Dendritic cell treated with granulocyte-macrophage colony-stimulating factor and Interleukin-4, amounts not matched to agents 40 ng/mL and 50 ng/mL, for 4 days (primary cell): ENCODE data around the gene FGD3.
A peak's percentile ranks its signal among the peaks of the same experiment; 100 is the strongest.

ENCODE experiments used
- H3K27ac Mint-ChIP-seq: one replicate; pipeline ENCODE4 v1.8.0; 2022; ENCODE audit warnings: mild to moderate bottlenecking, mixed read lengths
- H3K27me3 Mint-ChIP-seq: one replicate; pipeline ENCODE4 v1.8.0; 2022; ENCODE audit warnings: mild to moderate bottlenecking, mixed read lengths
- H3K36me3 Mint-ChIP-seq: one replicate; pipeline ENCODE4 v1.8.0; 2022; ENCODE audit warnings: low read depth, mixed read lengths
- H3K4me1 Mint-ChIP-seq: one replicate; pipeline ENCODE4 v1.8.0; 2022; ENCODE audit warnings: low read depth, mixed read lengths
- H3K4me3 Mint-ChIP-seq: one replicate; pipeline ENCODE4 v1.8.0; 2022; ENCODE audit warnings: mild to moderate bottlenecking, moderate library complexity, mixed read lengths
- H3K9me3 Mint-ChIP-seq: one replicate; pipeline ENCODE4 v1.8.0; 2022; ENCODE audit warnings: mixed read lengths
- intact Hi-C: fragments of 100-400 bp; cut with micrococcal nuclease; formaldehyde crosslinking; loops from one replicate; pipeline ENCODE4 v1.15.0; 2022

FGD3 gene

DNA sequence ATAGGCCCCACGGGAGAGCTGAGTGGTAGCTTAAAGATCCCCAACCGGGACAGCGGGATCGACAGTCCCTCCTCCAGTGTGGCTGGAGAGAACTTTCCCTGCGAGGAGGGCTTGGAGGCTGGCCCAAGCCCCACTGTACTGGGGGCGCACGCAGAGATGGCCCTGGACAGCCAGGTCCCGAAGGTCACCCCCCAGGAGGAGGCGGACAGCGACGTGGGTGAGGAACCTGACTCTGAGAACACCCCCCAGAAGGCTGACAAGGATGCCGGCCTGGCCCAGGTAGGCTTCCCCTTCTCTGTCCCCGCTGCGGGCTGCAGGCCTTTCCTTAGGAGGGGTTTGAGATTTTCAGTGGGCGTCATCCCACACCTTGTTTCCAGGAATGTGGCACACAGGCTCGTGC lies 29.1 kb downstream of the FGD3 start:
- Mint-ChIP-seq H3K27me3 (no peaks in the 10 kb centered on the region), H3K4me3 (no peak overlapping the region), H3K4me1 (peaks cover 91% of the 10 kb centered on the region), H3K36me3 (peaks cover 70% of the 10 kb centered on the region), H3K9me3 (no peaks in the 10 kb centered on the region), H3K27ac (no peak overlapping the region)
- intact Hi-C loops: no loop called here

GRCh38 chr9:92977279-92977678 lies 30.0 kb downstream of the FGD3 start:
- Mint-ChIP-seq H3K36me3 (peaks cover 78% of the 10 kb centered on the region), H3K4me3 (no peak overlapping the region), H3K27me3 (no peaks in the 10 kb centered on the region), H3K4me1 (peaks cover 91% of the 10 kb centered on the region), H3K27ac (no peak overlapping the region), H3K9me3 (no peaks in the 10 kb centered on the region)
- intact Hi-C loops: no loop called here

GRCh38 chr9:92978345-92978875 lies 31.1 kb downstream of the FGD3 start:
- Mint-ChIP-seq H3K36me3 (peaks cover 85% of the 10 kb centered on the region), H3K27me3 (no peaks in the 10 kb centered on the region), H3K4me1 (peaks cover 80% of the 10 kb centered on the region), H3K4me3 (no peak overlapping the region), H3K27ac (no peak overlapping the region), H3K9me3 (peaks cover 1% of the 10 kb centered on the region)
- intact Hi-C loops: no loop called here

DNA sequence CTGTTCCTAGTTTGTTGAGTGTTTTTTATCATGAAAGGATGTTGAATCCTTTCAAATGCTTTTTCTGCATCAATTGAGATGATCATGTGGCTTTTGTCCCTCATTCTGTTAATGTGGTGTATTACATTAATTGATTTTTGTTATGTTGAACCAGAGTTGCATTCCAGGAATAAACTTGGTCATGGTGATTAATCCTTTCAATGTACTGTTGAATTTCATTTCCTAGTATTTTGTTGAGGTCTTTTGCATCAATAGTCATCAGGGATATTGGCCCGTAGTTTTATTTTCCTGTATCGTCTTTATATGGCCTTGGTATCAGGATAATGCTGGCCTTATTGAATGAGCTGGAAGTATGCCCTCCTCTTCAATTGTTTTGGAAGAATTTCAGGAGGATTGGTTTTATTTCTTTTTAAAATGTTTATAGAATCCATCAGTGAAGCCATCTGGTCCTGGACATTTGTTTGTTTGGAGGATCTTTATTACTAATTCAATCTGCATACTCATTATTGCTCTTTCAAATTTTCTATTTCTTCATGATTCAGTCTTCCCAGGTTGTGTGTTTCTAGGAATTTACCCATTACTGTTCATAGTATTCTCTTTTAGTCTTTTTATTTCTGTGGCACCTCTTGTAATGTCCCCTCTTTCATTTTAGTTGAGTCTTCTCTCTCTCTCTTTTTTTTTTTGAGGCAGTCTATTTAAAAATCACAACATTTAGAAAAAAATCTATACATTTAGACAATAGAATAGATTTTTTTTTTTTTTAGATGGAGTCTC lies 32.1 kb downstream of the FGD3 start:
- Mint-ChIP-seq H3K4me3 (no peak overlapping the region), H3K9me3 (peaks cover 8% of the 10 kb centered on the region), H3K36me3 (peaks cover 85% of the 10 kb centered on the region), H3K27ac (no peak overlapping the region), H3K27me3 (no peaks in the 10 kb centered on the region), H3K4me1 (peaks cover 69% of the 10 kb centered on the region)
- intact Hi-C loops: no loop called here

- H3K4me3 Mint-ChIP-seq: no peak overlapping the region
- H3K27ac Mint-ChIP-seq: no peak overlapping the region
- H3K4me1 Mint-ChIP-seq: peaks cover 64% of the 10 kb centered on the region
- intact Hi-C loops: no loop called here
- peaks cover 8% of the 10 kb centered on the region for H3K9me3 Mint-ChIP-seq
- peaks cover 80% of the 10 kb centered on the region for H3K36me3 Mint-ChIP-seq
- H3K27me3 Mint-ChIP-seq: no peaks in the 10 kb centered on the region
Measured at GRCh38 chr9:92980085-92980745, 32.9 kb downstream of the FGD3 start.

- H3K4me3 Mint-ChIP-seq: no peak overlapping the region
- peaks cover 8% of the 10 kb centered on the region for H3K9me3 Mint-ChIP-seq
- no peaks in the 10 kb centered on the region for H3K27me3 Mint-ChIP-seq
- H3K4me1 Mint-ChIP-seq: peaks cover 58% of the 10 kb centered on the region
- peaks cover 79% of the 10 kb centered on the region for H3K36me3 Mint-ChIP-seq
- intact Hi-C loops: no loop called here
- H3K27ac Mint-ChIP-seq: no peak overlapping the region
Measured at GRCh38 chr9:92982130-92982529, 34.8 kb downstream of the FGD3 start.

DNA sequence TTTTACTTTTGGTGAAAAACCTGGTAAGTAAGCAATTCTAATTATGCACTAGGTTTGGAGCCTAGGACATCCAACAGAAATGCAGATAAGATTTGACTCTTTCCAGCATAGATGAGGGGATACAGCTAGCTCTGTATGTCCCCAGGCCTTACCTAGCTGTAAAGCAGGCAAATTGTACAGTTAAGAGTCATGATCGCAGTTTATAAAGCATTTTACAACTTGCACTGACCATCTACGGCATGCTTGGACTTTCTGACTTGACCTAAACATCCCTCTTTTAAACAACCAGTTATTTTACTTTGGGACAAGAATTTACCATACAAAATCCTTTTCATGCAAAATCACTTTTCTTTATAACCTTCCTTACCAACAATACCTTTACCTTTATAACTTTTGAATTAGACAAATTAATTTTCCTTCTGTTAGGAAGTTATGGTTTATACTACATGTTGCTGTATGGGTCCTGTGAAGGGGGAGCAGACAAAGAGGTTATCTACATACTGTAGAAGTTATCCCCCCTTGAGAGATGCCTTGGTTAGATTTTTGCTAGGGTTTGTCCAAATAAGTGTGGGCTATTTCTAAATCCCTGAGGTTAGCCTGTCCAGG lies 36.8 kb downstream of the FGD3 start:
- Mint-ChIP-seq H3K4me1 (peaks cover 57% of the 10 kb centered on the region), H3K27me3 (no peaks in the 10 kb centered on the region), H3K27ac (peak overlapping the region; percentile 17), H3K36me3 (peaks cover 91% of the 10 kb centered on the region), H3K9me3 (peaks cover 8% of the 10 kb centered on the region), H3K4me3 (no peak overlapping the region)
- intact Hi-C loops: no loop called here

DNA sequence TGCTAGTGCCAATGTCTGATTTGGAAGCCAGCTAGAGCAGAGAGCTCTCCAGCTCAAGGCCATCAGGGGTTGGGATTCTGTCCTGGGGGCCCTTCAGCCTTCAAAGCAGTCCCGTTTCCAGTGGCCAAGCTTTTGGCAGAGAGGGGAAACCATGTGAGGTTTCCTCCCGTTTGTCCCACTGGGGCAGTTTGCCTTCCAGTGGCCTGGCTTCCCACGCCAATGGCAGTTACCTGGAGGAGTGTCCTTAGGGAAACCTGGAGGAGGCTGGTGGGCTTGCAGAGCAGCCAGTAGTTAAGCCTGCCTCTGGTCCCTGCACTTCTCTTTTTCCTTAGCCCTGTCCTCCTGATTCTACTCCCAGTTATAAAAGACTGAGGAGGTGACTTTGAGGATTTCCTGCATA lies 37.7 kb downstream of the FGD3 start:
- no peak overlapping the region for H3K4me3 Mint-ChIP-seq
- H3K4me1 Mint-ChIP-seq: peaks cover 57% of the 10 kb centered on the region
- peak overlapping the region; percentile 17 for H3K27ac Mint-ChIP-seq
- H3K9me3 Mint-ChIP-seq: peaks cover 8% of the 10 kb centered on the region
- peaks cover 94% of the 10 kb centered on the region for H3K36me3 Mint-ChIP-seq
- intact Hi-C loops: no loop called here
- H3K27me3 Mint-ChIP-seq: no peaks in the 10 kb centered on the region

DNA sequence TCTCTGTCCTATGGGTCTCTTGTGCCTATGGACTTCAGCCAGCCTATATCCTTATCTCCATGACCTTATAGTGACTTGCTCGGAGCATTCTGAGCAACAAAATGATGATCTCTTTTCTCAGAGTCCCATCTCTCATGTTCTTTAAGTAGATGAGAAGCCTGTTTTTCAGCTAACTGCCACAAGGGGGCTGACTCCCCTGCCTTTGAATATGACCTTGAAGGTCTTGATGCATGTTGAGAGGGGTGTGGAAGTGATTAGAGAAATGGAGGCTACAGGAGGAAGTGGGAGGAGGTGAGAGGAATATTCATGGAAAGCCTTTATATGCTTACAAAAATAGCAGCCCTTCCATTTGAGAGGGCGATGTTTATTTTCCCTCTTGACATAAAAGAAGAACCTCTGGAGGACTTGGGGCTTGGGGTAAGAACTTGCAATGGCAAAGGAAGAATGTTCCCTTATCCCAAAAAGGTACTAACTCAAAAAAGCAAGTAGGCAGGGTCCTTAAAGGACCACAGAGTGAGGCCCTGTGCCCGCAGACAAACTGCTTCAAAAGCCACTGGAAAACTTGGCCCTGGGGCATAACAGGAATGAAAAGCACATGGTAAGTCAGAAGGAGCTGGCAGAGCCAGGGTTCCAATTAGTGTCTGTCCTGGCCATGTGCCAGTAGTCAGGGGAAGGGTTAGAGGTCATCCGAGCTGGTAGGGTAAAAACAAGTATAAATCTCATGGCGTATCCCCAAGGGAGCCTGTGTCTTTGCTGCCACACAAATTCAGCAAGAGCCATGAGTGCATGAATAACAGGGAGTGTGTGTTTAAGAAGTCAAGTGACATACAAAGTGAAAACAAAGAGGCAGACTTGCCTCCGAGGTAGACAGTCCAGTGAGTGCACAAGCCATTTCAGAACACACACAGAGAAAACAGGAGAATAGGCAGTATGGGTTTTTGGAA lies 39.1 kb downstream of the FGD3 start:
- intact Hi-C loops: no loop called here
- Mint-ChIP-seq H3K4me3 (no peak overlapping the region), H3K9me3 (peaks cover 8% of the 10 kb centered on the region), H3K36me3 (peaks cover 89% of the 10 kb centered on the region), H3K4me1 (peaks cover 54% of the 10 kb centered on the region), H3K27me3 (no peaks in the 10 kb centered on the region), H3K27ac (peak overlapping the region; percentile 41)

DNA sequence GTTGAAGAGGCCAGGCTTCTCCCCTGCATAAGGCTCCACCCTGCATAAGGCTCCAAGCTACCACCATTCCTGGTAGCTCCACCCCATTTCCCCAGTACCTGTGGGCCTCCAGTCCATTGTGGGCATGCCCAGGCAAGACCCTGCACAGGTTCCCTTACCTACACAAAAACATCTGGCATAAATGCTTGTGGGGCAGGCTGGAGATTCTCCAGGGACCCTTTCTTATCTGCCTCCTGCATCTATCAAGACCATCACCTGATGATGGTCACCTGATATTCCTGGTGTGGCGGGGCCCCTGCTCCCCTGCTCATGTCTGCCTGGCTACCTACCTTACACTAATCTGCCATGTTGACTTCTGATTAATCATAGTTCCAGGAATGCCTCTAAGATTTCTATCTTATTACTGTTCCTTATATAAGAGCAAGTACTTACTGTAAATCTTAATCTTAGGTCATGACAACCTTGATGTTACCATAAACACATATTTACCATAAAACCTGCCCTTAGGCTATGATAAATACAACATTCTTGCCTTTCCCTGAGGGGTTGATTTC lies 41.0 kb downstream of the FGD3 start:
- intact Hi-C loops: no loop called here
- H3K9me3 Mint-ChIP-seq: peaks cover 8% of the 10 kb centered on the region
- no peaks in the 10 kb centered on the region for H3K27me3 Mint-ChIP-seq
- H3K4me3 Mint-ChIP-seq: no peak overlapping the region
- H3K36me3 Mint-ChIP-seq: peaks cover 89% of the 10 kb centered on the region
- peaks cover 62% of the 10 kb centered on the region for H3K4me1 Mint-ChIP-seq
- H3K27ac Mint-ChIP-seq: peak overlapping the region; percentile 14

- no peak overlapping the region for H3K27ac Mint-ChIP-seq
- intact Hi-C loops: no loop called here
- peaks cover 65% of the 10 kb centered on the region for H3K4me1 Mint-ChIP-seq
- H3K4me3 Mint-ChIP-seq: no peak overlapping the region
- no peaks in the 10 kb centered on the region for H3K27me3 Mint-ChIP-seq
- H3K36me3 Mint-ChIP-seq: peaks cover 89% of the 10 kb centered on the region
- no peaks in the 10 kb centered on the region for H3K9me3 Mint-ChIP-seq
Measured at GRCh38 chr9:92989561-92989960, 42.2 kb downstream of the FGD3 start.

GRCh38 chr9:92990461-92990860 lies 43.1 kb downstream of the FGD3 start:
- Mint-ChIP-seq H3K9me3 (no peaks in the 10 kb centered on the region), H3K4me3 (no peak overlapping the region), H3K27ac (no peak overlapping the region), H3K27me3 (no peaks in the 10 kb centered on the region), H3K4me1 (peaks cover 73% of the 10 kb centered on the region), H3K36me3 (peaks cover 87% of the 10 kb centered on the region)
- intact Hi-C loops: no loop called here

- H3K9me3 Mint-ChIP-seq: no peaks in the 10 kb centered on the region
- H3K36me3 Mint-ChIP-seq: peaks cover 79% of the 10 kb centered on the region
- H3K27ac Mint-ChIP-seq: no peak overlapping the region
- intact Hi-C loops: no loop called here
- peaks cover 77% of the 10 kb centered on the region for H3K4me1 Mint-ChIP-seq
- no peak overlapping the region for H3K4me3 Mint-ChIP-seq
- H3K27me3 Mint-ChIP-seq: no peaks in the 10 kb centered on the region
Measured at GRCh38 chr9:92992549-92992948, 45.2 kb downstream of the FGD3 start.
